Esophagus (tissue), 2 donors: Measurements from ENCODE around the gene LRRC8C. TPM values are rescaled to one million over a fixed set of nuclear protein-coding genes. Genes with fewer than 3 reads are reported as not detected.

Experiments used
- H3K27ac ChIP-seq, 2 donors: one replicate each; pipeline ENCODE4 v1.5.1; 2013; ENCODE audit warnings: low read depth in 2 of 2, mild to moderate bottlenecking in 2 of 2, inconsistent platforms in 1 of 2, low read length in 1 of 2, moderate library complexity in 1 of 2
- H3K27me3 ChIP-seq, 2 donors: one replicate each; pipeline ENCODE4 v1.6.1; 2013; ENCODE audit warnings: low read length in 2 of 2, control low read depth in 1 of 2, mild to moderate bottlenecking in 1 of 2; ENCODE audit not compliant: insufficient read depth in 2 of 2, control insufficient read depth in 1 of 2
- H3K36me3 ChIP-seq, 2 donors: one replicate each; pipeline ENCODE4 v1.6.1; 2013; ENCODE audit warnings: low read length in 1 of 2; ENCODE audit not compliant: control insufficient read depth in 2 of 2, insufficient read depth in 2 of 2
- H3K4me1 ChIP-seq, 2 donors: one replicate each; pipeline ENCODE4 v1.6.1; 2013; ENCODE audit warnings: low read length in 1 of 2; ENCODE audit not compliant: control insufficient read depth in 2 of 2, insufficient read depth in 2 of 2
- H3K4me3 ChIP-seq, 2 donors: one replicate each; pipeline ENCODE4 v1.5.1; 2013; ENCODE audit warnings: low read length in 2 of 2, mild to moderate bottlenecking in 2 of 2, low read depth in 1 of 2, moderate library complexity in 1 of 2
- H3K9me3 ChIP-seq, 2 donors: one replicate each; pipeline ENCODE4 v1.6.1; 2013; ENCODE audit warnings: mild to moderate bottlenecking in 2 of 2, low read depth in 1 of 2, low read length in 1 of 2, moderate library complexity in 1 of 2; ENCODE audit not compliant: control insufficient read depth in 2 of 2, insufficient read depth in 1 of 2
- WGBS, 2 donors: extraction: QIAGEN DNeasy Blood & Tissue Kit; methylation state at CpG; one replicate each; pipeline ENCODE4 v1.1.7; 2013; 5-methylcytosine and 5-hydroxymethylcytosine counted together
- polyA plus RNA-seq, 2 donors: library from polyadenylated mRNA; stranded (reverse); fragments of 200-250 nt; gene quantifications; one replicate each; pipeline ENCODE4 v1.2.3, GENCODE V29; 2013
- donor health status: healthy with polysubstance abuse.
- donor health status: Bipolar disorder and iron deficiency.

Gene LRRC8C
- polyA plus RNA-seq, 2 donors: 0.69 to 0.80 TPM

- WGBS, 2 donors: 78 to 80% methylated on average over 9 of the region's 9 CpGs
- H3K4me3 ChIP-seq: no peak overlapping the region
These were observed 11.3 kb downstream of the LRRC8C start for GRCh38 chr1:89644119-89644814.

GRCh38 chr1:89646259-89646658, 13.3 kb downstream of the LRRC8C start:
- no peaks in the 10 kb centered on the region for H3K36me3 ChIP-seq
- no peak overlapping the region for H3K27ac ChIP-seq
- no peaks in the 10 kb centered on the region for H3K27me3 ChIP-seq
- no peak overlapping the region for H3K4me3 ChIP-seq
- WGBS, 2 donors: 19 to 44% methylated on average over 1 of the region's 1 CpG
- no peaks in the 10 kb centered on the region for H3K4me1 ChIP-seq
- no peaks in the 10 kb centered on the region for H3K9me3 ChIP-seq

More at GRCh38 chr1:89644119-89644814, 11.3 kb downstream of the LRRC8C start:
- Histone ChIP-seq H3K27ac (no peak overlapping the region), H3K9me3 (no peaks in the 10 kb centered on the region), H3K36me3 (no peaks in the 10 kb centered on the region), H3K4me1 (no peaks in the 10 kb centered on the region), H3K27me3 (no peaks in the 10 kb centered on the region)

- H3K9me3 ChIP-seq: no peaks in the 10 kb centered on the region
- H3K4me3 ChIP-seq: no peak overlapping the region
- no peaks in the 10 kb centered on the region for H3K4me1 ChIP-seq
- H3K27me3 ChIP-seq: no peaks in the 10 kb centered on the region
- no peaks in the 10 kb centered on the region for H3K36me3 ChIP-seq
- H3K27ac ChIP-seq: no peak overlapping the region
These were observed 16.9 kb downstream of the LRRC8C start for GRCh38 chr1:89649783-89650182.

GRCh38 chr1:89652373-89652772, 19.5 kb downstream of the LRRC8C start:
- no peak overlapping the region for H3K4me3 ChIP-seq
- H3K4me1 ChIP-seq: no peaks in the 10 kb centered on the region
- WGBS, 2 donors: 76 to 80% methylated on average over 2 of the region's 2 CpGs
- H3K9me3 ChIP-seq: no peaks in the 10 kb centered on the region
- H3K36me3 ChIP-seq: no peaks in the 10 kb centered on the region
- no peaks in the 10 kb centered on the region for H3K27me3 ChIP-seq
- H3K27ac ChIP-seq: no peak overlapping the region

- no peaks in the 10 kb centered on the region for H3K27me3 ChIP-seq
- no peaks in the 10 kb centered on the region for H3K4me1 ChIP-seq
- no peaks in the 10 kb centered on the region for H3K9me3 ChIP-seq
- WGBS, 2 donors: 47 to 50% methylated on average over 3 of the region's 3 CpGs
- H3K36me3 ChIP-seq: no peaks in the 10 kb centered on the region
- no peak overlapping the region for H3K4me3 ChIP-seq
- no peak overlapping the region for H3K27ac ChIP-seq
These were observed 25.0 kb downstream of the LRRC8C start for GRCh38 chr1:89657886-89658285.

GRCh38 chr1:89659322-89660081, 26.6 kb downstream of the LRRC8C start:
- Histone ChIP-seq H3K4me1 (no peaks in the 10 kb centered on the region), H3K36me3 (no peaks in the 10 kb centered on the region), H3K9me3 (no peaks in the 10 kb centered on the region), H3K4me3 (no peak overlapping the region), H3K27me3 (no peaks in the 10 kb centered on the region), H3K27ac (no peak overlapping the region)
- WGBS, 2 donors: 78 to 79% methylated on average over 5 of the region's 5 CpGs

GRCh38 chr1:89660224-89661061, 27.5 kb downstream of the LRRC8C start:
- Histone ChIP-seq H3K27me3 (no peaks in the 10 kb centered on the region), H3K4me3 (no peak overlapping the region), H3K27ac (no peak overlapping the region), H3K36me3 (no peaks in the 10 kb centered on the region), H3K9me3 (no peaks in the 10 kb centered on the region), H3K4me1 (no peaks in the 10 kb centered on the region)
- WGBS, 2 donors: 64 to 67% methylated on average over 3 of the region's 3 CpGs

GRCh38 chr1:89665941-89666340, 33.0 kb downstream of the LRRC8C start:
- H3K4me1 ChIP-seq: no peaks in the 10 kb centered on the region
- H3K4me3 ChIP-seq: no peak overlapping the region
- WGBS, 2 donors: 95 to 96% methylated on average over 8 of the region's 8 CpGs
- no peak overlapping the region for H3K27ac ChIP-seq
- H3K9me3 ChIP-seq: no peaks in the 10 kb centered on the region
- no peaks in the 10 kb centered on the region for H3K36me3 ChIP-seq
- no peaks in the 10 kb centered on the region for H3K27me3 ChIP-seq

GRCh38 chr1:89666640-89667039, 33.7 kb downstream of the LRRC8C start:
- H3K9me3 ChIP-seq: no peaks in the 10 kb centered on the region
- H3K27ac ChIP-seq: no peak overlapping the region
- no peaks in the 10 kb centered on the region for H3K36me3 ChIP-seq
- 48 to 87% methylated on average over 1 of the region's 1 CpG for WGBS, 2 donors
- H3K4me3 ChIP-seq: no peak overlapping the region
- no peaks in the 10 kb centered on the region for H3K4me1 ChIP-seq
- no peaks in the 10 kb centered on the region for H3K27me3 ChIP-seq
